HepG2 (cell line): ENCODE data around the gene GABBR2. TPM values are rescaled to one million over a fixed set of nuclear protein-coding genes. Genes with fewer than 3 reads are reported as not detected.

ENCODE experiments used
- ATAC-seq: fragments of 200-7000 bp; cut with Tn5 transposase; 3 replicates; pipeline ENCODE4 v1.9.1; 2020; ENCODE audit warnings: mild to moderate bottlenecking, moderate library complexity
- BruUV-seq: library from RNA; stranded (reverse); fragments of 400-500 nt; replicated peaks from 2 replicates; lab custom pipeline; 2021; lab: Mats Ljungman, UMichigan
- CTCF ChIA-PET: fragments of 300-600 bp; formaldehyde crosslinking; extraction: SDS; loops from one replicate; lab custom pipeline; 2021; ENCODE audit warnings: low total read pairs, inconsistent platforms, low intra/inter-chr PET ratio; lab: Yijun Ruan, JAX
- POLR2A ChIA-PET: fragments of 350-600 bp; sonication (Branson Sonifier 250); formaldehyde crosslinking; loops from one replicate; lab custom pipeline; 2020; ENCODE audit warnings: antibody characterized with exemption, inconsistent platforms; lab: Yijun Ruan, JAX
- DNase-seq: peaks from one replicate; pipeline ENCODE4 v3.0.0-alpha.2; 2015; ENCODE audit warnings: low spot score
- FAIRE-seq: peaks from 3 replicates; lab custom pipeline; 2011; peaks lifted over from hg19 to GRCh38; lab: Jason Lieb, UNC
- H2AFZ ChIP-seq: one replicate; pipeline ENCODE4 v1.6.1; 2011; ENCODE audit warnings: low read length, inconsistent platforms
- H3K27ac ChIP-seq: fragments of 300-600 bp; 3 replicates; pipeline ENCODE4 v1.8.0; 2011; ENCODE audit warnings: mixed run types, mild to moderate bottlenecking, mixed read lengths, low read length, inconsistent platforms; ENCODE audit not compliant: insufficient read depth; ENCODE audit errors: extremely low read length
- H3K27me3 ChIP-seq, 2 experiments: fragments of 200-600 bp in 1 of 2; 2 replicates in 1 of 2; 3 replicates in 1 of 2; pipeline versions ENCODE4 v1.6.0 to v1.8.0; 2011; ENCODE audit warnings: low read length in 2 of 2, mild to moderate bottlenecking in 2 of 2, moderate library complexity in 2 of 2, inconsistent platforms in 1 of 2; ENCODE audit not compliant: insufficient read depth in 2 of 2, control insufficient read depth in 1 of 2
- H3K36me3 ChIP-seq, 2 experiments: fragments of 200-600 bp in 1 of 2; replicated peaks in 1 of 2; 2 replicates in 1 of 2; 3 replicates in 1 of 2; pipeline versions ENCODE4 v1.5.1 to v1.8.0; 2011; ENCODE audit warnings: low read length in 2 of 2, inconsistent platforms in 1 of 2; ENCODE audit not compliant: insufficient read depth in 2 of 2, control insufficient read depth in 1 of 2
- H3K4me1 ChIP-seq: 2 replicates; pipeline ENCODE4 v1.5.1; 2012; ENCODE audit warnings: low read length, inconsistent platforms; ENCODE audit not compliant: insufficient read depth
- H3K4me2 ChIP-seq: 2 replicates; pipeline ENCODE4 v1.6.0; 2011; ENCODE audit warnings: low read depth, low read length, inconsistent platforms
- H3K4me3 ChIP-seq, 3 experiments: fragments of 200-600 bp in 1 of 3; sonication (generic), shearing (Covaris generic) in 1 of 3; replicated peaks in 1 of 3; 2 replicates each; pipeline ENCODE4 v1.5.1; 2011 to 2016; ENCODE audit warnings: low read length in 3 of 3, inconsistent platforms in 2 of 3, low read depth in 2 of 3, mild to moderate bottlenecking in 2 of 3, control low read depth in 1 of 3, mixed read lengths in 1 of 3; ENCODE audit not compliant: insufficient read depth in 1 of 3
- H3K79me2 ChIP-seq: one replicate; pipeline ENCODE4 v1.6.1; 2011; ENCODE audit warnings: low read length, inconsistent platforms; ENCODE audit not compliant: insufficient read depth
- H3K9ac ChIP-seq: 2 replicates; pipeline ENCODE4 v1.6.0; 2011; ENCODE audit warnings: mild to moderate bottlenecking, low read depth, low read length, inconsistent platforms; ENCODE audit not compliant: insufficient read depth
- H3K9me3 ChIP-seq: 2 replicates; pipeline ENCODE4 v1.5.1; 2012; ENCODE audit warnings: mild to moderate bottlenecking, low read length
- H4K20me1 ChIP-seq: 2 replicates; pipeline ENCODE4 v1.6.0; 2011; ENCODE audit warnings: inconsistent platforms, mild to moderate bottlenecking, low read length, moderate library complexity; ENCODE audit not compliant: insufficient read depth
- MXD4 ChIP-seq: IDR thresholded peaks from 2 replicates; pipeline ENCODE4 v1.6.1; 2016; ENCODE audit warnings: mild to moderate bottlenecking, missing biosample characterization, missing genetic modification reagents
- NFIB ChIP-seq: sonication (generic); formaldehyde crosslinking; IDR thresholded peaks from 2 replicates; pipeline ENCODE4 v1.9.0; 2021; ENCODE audit warnings: missing genetic modification reagents, mild to moderate bottlenecking, borderline replicate concordance
- NFYC ChIP-seq: IDR thresholded peaks from 2 replicates; pipeline ENCODE4 v1.6.1; 2016; ENCODE audit warnings: missing genetic modification reagents, missing compliant biosample characterization
- NRL ChIP-seq: sonication (generic); formaldehyde crosslinking; IDR thresholded peaks from 2 replicates; pipeline ENCODE4 v1.5.0; 2020; ENCODE audit warnings: missing genetic modification reagents, mild to moderate bottlenecking, moderate library complexity, borderline replicate concordance
- TP53 ChIP-seq: sonication (generic); formaldehyde crosslinking; conservative IDR thresholded peaks from 2 replicates; pipeline ENCODE4 v1.4.0; 2020; ENCODE audit warnings: missing genetic modification reagents
- ZNF230 ChIP-seq: sonication (generic); formaldehyde crosslinking; IDR thresholded peaks from 2 replicates; pipeline ENCODE4 v1.4.0; 2020; ENCODE audit warnings: mild to moderate bottlenecking, missing genetic modification reagents
- ZNF3 ChIP-seq: IDR thresholded peaks from 2 replicates; pipeline ENCODE4 v1.7.0; 2017; ENCODE audit warnings: inconsistent platforms
- ZNF746 ChIP-seq: sonication (generic); formaldehyde crosslinking; IDR thresholded peaks from 2 replicates; pipeline ENCODE4 v1.8.0; 2022; ENCODE audit warnings: mild to moderate bottlenecking, missing genetic modification reagents
- ZNF775 ChIP-seq: sonication (generic); formaldehyde crosslinking; IDR thresholded peaks from 2 replicates; pipeline ENCODE4 v1.4.0; 2020; ENCODE audit warnings: missing genetic modification reagents, mild to moderate bottlenecking, moderate library complexity, borderline replicate concordance
- WGBS: methylation state at CpG from one replicate; pipeline ENCODE4 v1.1.6; 2017; ENCODE audit warnings: low lambda C conversion rate; 5-methylcytosine and 5-hydroxymethylcytosine counted together
- in situ Hi-C: cut with HindIII; loops from 2 replicates; pipeline ENCODE4 v1.10.0; 2017; ENCODE audit warnings: low pct_unique_long_range_greater_than_20kb; ENCODE audit not compliant: extremely low pct_ligation_motif_present
- intact Hi-C: fragments of 100-400 bp; cut with micrococcal nuclease; formaldehyde crosslinking; loops from one replicate; pipeline ENCODE4 v1.10.0; 2022; ENCODE audit not compliant: unreplicated experiment
- polyA plus RNA-seq, 8 experiments: library from polyadenylated mRNA; depleted of rRNA in 3 of 8; stranded (reverse) in 7 of 8; unstranded in 1 of 8; fragments of >200 nt; fragmentation: Illumina TruSeq in 4 of 8; extraction: Trizol in 4 of 8; gene quantifications; 2 replicates each; pipeline versions ENCODE4 v1.2.1 to v1.2.3, GENCODE V29; 2011 to 2016; ENCODE audit warnings: low read depth in 4 of 8, missing spikeins in 1 of 8, mixed read lengths in 1 of 8; ENCODE audit not compliant: insufficient read depth in 1 of 8
- total RNA-seq, 5 experiments: library from RNA; depleted of rRNA; stranded (reverse); fragments of >200 nt; fragmentation: Illumina TruSeq; extraction: Trizol; gene quantifications; 2 replicates each; pipeline ENCODE4 v1.2.3, GENCODE V29; 2016; ENCODE audit warnings: low read depth in 1 of 5
- TF ChIP-seq, protein P1 (sequence below): sonication (generic); formaldehyde crosslinking; IDR thresholded peaks from 2 replicates; pipeline ENCODE4 v1.9.0; 2022; ENCODE audit warnings: missing genetic modification reagents, mild to moderate bottlenecking, borderline replicate concordance
- TF ChIP-seq, protein P2 (sequence below): IDR thresholded peaks from 2 replicates; pipeline ENCODE4 v1.6.1; 2012; ENCODE audit warnings: low read length, improper control_type of control experiment
- TF ChIP-seq, protein P3 (sequence below): sonication (generic); formaldehyde crosslinking; IDR thresholded peaks from 2 replicates; pipeline ENCODE4 v1.5.0; 2020; ENCODE audit warnings: mild to moderate bottlenecking, missing genetic modification reagents

GABBR2 gene
- total and polyA plus RNA-seq, 2 of the 13 experiments (the other 11 are each of a cell fraction or from before 2014, with no cell fraction given): 0.02 TPM; not detected in 1

DNA sequence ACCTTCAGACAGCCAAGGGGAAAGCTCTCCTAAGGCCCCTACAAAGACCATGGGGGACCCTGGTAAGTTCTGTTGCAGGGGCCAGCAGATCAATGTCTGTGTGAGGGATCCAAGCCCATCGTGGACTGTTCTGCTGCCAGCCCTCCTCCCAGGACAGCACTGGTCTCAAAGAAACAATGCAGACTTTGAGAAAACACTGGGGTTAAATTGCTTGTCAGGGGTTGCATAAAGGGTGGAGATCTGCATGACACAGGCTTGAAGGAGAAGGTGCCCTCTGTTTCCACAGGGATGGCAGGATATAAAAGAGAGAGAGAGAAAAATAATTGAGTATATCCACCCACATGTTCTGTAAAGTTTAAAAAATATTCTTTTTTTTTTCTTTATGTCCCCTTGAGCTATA lies 295.7 kb downstream of the GABBR2 start:
- Histone ChIP-seq H3K9ac (no peak overlapping the region), H3K27ac (no peak overlapping the region), H3K4me3 (no peak overlapping the region), H4K20me1 (no peaks in the 10 kb centered on the region), H3K27me3 (peaks cover 0 to 13% of the 10 kb centered on the region in 2 experiments; a peak in 1 of 5 replicates), H3K36me3 (no peaks in the 10 kb centered on the region), H3K9me3 (no peaks in the 10 kb centered on the region), H3K4me2 (no peak overlapping the region), H3K4me1 (peaks cover 8% of the 10 kb centered on the region), H3K79me2 (no peaks in the 10 kb centered on the region), H2AFZ (no peak overlapping the region)
- ChIA-PET POLR2A (no interaction called here), CTCF (no interaction called here)
- no peak for TF ChIP-seq ZNF230 (CRISPR knock-in tag)
- no peak for TF ChIP-seq ZNF775 (CRISPR knock-in tag)
- no peak for TF ChIP-seq TP53
- TF ChIP-seq ZNF3 (CRISPR knock-in tag): no peak
- TF ChIP-seq, protein P1, sequence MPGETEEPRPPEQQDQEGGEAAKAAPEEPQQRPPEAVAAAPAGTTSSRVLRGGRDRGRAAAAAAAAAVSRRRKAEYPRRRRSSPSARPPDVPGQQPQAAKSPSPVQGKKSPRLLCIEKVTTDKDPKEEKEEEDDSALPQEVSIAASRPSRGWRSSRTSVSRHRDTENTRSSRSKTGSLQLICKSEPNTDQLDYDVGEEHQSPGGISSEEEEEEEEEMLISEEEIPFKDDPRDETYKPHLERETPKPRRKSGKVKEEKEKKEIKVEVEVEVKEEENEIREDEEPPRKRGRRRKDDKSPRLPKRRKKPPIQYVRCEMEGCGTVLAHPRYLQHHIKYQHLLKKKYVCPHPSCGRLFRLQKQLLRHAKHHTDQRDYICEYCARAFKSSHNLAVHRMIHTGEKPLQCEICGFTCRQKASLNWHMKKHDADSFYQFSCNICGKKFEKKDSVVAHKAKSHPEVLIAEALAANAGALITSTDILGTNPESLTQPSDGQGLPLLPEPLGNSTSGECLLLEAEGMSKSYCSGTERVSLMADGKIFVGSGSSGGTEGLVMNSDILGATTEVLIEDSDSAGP: no peak
- TF ChIP-seq, protein P2, sequence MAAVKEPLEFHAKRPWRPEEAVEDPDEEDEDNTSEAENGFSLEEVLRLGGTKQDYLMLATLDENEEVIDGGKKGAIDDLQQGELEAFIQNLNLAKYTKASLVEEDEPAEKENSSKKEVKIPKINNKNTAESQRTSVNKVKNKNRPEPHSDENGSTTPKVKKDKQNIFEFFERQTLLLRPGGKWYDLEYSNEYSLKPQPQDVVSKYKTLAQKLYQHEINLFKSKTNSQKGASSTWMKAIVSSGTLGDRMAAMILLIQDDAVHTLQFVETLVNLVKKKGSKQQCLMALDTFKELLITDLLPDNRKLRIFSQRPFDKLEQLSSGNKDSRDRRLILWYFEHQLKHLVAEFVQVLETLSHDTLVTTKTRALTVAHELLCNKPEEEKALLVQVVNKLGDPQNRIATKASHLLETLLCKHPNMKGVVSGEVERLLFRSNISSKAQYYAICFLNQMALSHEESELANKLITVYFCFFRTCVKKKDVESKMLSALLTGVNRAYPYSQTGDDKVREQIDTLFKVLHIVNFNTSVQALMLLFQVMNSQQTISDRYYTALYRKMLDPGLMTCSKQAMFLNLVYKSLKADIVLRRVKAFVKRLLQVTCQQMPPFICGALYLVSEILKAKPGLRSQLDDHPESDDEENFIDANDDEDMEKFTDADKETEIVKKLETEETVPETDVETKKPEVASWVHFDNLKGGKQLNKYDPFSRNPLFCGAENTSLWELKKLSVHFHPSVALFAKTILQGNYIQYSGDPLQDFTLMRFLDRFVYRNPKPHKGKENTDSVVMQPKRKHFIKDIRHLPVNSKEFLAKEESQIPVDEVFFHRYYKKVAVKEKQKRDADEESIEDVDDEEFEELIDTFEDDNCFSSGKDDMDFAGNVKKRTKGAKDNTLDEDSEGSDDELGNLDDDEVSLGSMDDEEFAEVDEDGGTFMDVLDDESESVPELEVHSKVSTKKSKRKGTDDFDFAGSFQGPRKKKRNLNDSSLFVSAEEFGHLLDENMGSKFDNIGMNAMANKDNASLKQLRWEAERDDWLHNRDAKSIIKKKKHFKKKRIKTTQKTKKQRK: no peak
- TF ChIP-seq MXD4 (CRISPR knock-in tag): no peak
- TF ChIP-seq, protein P3, sequence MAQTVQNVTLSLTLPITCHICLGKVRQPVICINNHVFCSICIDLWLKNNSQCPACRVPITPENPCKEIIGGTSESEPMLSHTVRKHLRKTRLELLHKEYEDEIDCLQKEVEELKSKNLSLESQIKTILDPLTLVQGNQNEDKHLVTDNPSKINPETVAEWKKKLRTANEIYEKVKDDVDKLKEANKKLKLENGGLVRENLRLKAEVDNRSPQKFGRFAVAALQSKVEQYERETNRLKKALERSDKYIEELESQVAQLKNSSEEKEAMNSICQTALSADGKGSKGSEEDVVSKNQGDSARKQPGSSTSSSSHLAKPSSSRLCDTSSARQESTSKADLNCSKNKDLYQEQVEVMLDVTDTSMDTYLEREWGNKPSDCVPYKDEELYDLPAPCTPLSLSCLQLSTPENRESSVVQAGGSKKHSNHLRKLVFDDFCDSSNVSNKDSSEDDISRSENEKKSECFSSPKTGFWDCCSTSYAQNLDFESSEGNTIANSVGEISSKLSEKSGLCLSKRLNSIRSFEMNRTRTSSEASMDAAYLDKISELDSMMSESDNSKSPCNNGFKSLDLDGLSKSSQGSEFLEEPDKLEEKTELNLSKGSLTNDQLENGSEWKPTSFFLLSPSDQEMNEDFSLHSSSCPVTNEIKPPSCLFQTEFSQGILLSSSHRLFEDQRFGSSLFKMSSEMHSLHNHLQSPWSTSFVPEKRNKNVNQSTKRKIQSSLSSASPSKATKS (CRISPR knock-in tag): no peak
- no peak for TF ChIP-seq NFIB (CRISPR knock-in tag)
- TF ChIP-seq ZNF746 (CRISPR knock-in tag): no peak
- TF ChIP-seq NRL: no peak
- no peak for TF ChIP-seq NFYC (CRISPR knock-in tag)
- ATAC-seq (no peak), DNase-seq (no peak), FAIRE-seq (no peak)
- 0% methylated on average over 1 of the region's 1 CpG for WGBS
- BruUV-seq: no TSS peak
- in situ Hi-C loops (no loop called here), intact Hi-C loops (no loop called here)
